K562 (cell line): ENCODE data around the gene ACTN4. TPM values are rescaled to one million over a fixed set of nuclear protein-coding genes. Genes with fewer than 3 reads are reported as not detected.

Experiments
- CHD4 ChIP-seq: fragments of 200-600 bp; sonication (generic); IDR thresholded peaks from 3 replicates; pipeline ENCODE4 v1.6.1; 2012; ENCODE audit warnings: low read depth, mild to moderate bottlenecking, mixed read lengths, low read length, inconsistent platforms; ENCODE audit not compliant: insufficient read depth, insufficient replicate concordance, poor library complexity, severe bottlenecking
- CREBBP ChIP-seq: IDR thresholded peaks from one replicate; pipeline ENCODE4 v1.6.1; 2012; ENCODE audit warnings: low read depth, mild to moderate bottlenecking, control low read depth, inconsistent platforms, low read length
- JUN ChIP-seq, 2 experiments: sonication (generic) in 1 of 2; formaldehyde crosslinking in 1 of 2; IDR thresholded peaks; 2 replicates each; pipeline versions ENCODE4 v1.6.1 to v1.8.0; 2012 to 2022; ENCODE audit warnings: borderline replicate concordance in 2 of 2, mild to moderate bottlenecking in 2 of 2, improper control_type of control experiment in 1 of 2, low read depth in 1 of 2, low read length in 1 of 2, missing genetic modification reagents in 1 of 2
- JUND ChIP-seq, 2 experiments: IDR thresholded peaks; 2 replicates in 1 of 2; 3 replicates in 1 of 2; pipeline ENCODE4 v1.6.1; 2011; ENCODE audit warnings: borderline replicate concordance in 2 of 2, low read depth in 2 of 2, low read length in 2 of 2, improper control_type of control experiment in 1 of 2, missing biosample characterization in 1 of 2, missing genetic modification characterization in 1 of 2, missing genetic modification reagents in 1 of 2
- KDM1A ChIP-seq, 2 experiments: fragments of 450-650 bp; IDR thresholded peaks; 2 replicates each; pipeline ENCODE4 v1.6.1; 2016; ENCODE audit warnings: mild to moderate bottlenecking in 2 of 2
- MAFG ChIP-seq: fragments of 450-650 bp; conservative IDR thresholded peaks from 2 replicates; pipeline ENCODE4 v1.6.1; 2016; ENCODE audit warnings: missing genetic modification characterization, missing compliant biosample characterization
- MCM7 ChIP-seq, 2 experiments: fragments of 450-650 bp; IDR thresholded peaks; 2 replicates each; pipeline ENCODE4 v1.6.1; 2016 to 2018
- MXI1 ChIP-seq: IDR thresholded peaks from 2 replicates; pipeline ENCODE4 v1.6.1; 2011; ENCODE audit warnings: low read depth, mild to moderate bottlenecking, improper control_type of control experiment, low read length
- NCOA4 ChIP-seq: fragments of 450-650 bp; IDR thresholded peaks from 2 replicates; pipeline ENCODE4 v1.6.1; 2018; ENCODE audit warnings: mild to moderate bottlenecking; ENCODE audit not compliant: partially characterized antibody
- PCBP1 ChIP-seq: fragments of 200-400 bp; formaldehyde crosslinking; IDR thresholded peaks from 2 replicates; pipeline ENCODE4 v1.6.1; 2018; ENCODE audit warnings: mild to moderate bottlenecking, low read depth, low read length; ENCODE audit not compliant: poor library complexity, severe bottlenecking
- PRMT5 ChIP-seq: sonication (generic); formaldehyde crosslinking; IDR thresholded peaks from 2 replicates; pipeline ENCODE4 v1.5.0; 2020; ENCODE audit warnings: missing genetic modification reagents
- RFX1 ChIP-seq: fragments of 450-650 bp; IDR thresholded peaks from 2 replicates; pipeline ENCODE4 v1.6.1; 2016; ENCODE audit warnings: mild to moderate bottlenecking, moderate library complexity
- SMARCA4 ChIP-seq: fragments of 450-650 bp; IDR thresholded peaks from 2 replicates; pipeline ENCODE4 v1.6.1; 2016
- TCF3 ChIP-seq: sonication (generic); formaldehyde crosslinking; IDR thresholded peaks from 2 replicates; pipeline ENCODE4 v1.4.0; 2020; ENCODE audit warnings: mild to moderate bottlenecking, missing genetic modification reagents
- TCFL5 ChIP-seq: fragments of 250-450 bp; sonication (Bioruptor Pico); conservative IDR thresholded peaks from 2 replicates; pipeline ENCODE4 v1.6.1; 2021; ENCODE audit warnings: mild to moderate bottlenecking, moderate library complexity, matching md5 sums
- TFAM ChIP-seq: fragments of 250-450 bp; sonication (Bioruptor Pico); conservative IDR thresholded peaks from 2 replicates; pipeline ENCODE4 v1.5.0; 2021; ENCODE audit warnings: mild to moderate bottlenecking, moderate library complexity
- XRCC3 ChIP-seq: fragments of 450-650 bp; IDR thresholded peaks from 2 replicates; pipeline ENCODE4 v1.6.1; 2017; ENCODE audit warnings: mild to moderate bottlenecking, moderate library complexity
- ZBTB8A ChIP-seq: fragments of 450-650 bp; IDR thresholded peaks from 2 replicates; pipeline ENCODE4 v1.6.1; 2018; ENCODE audit warnings: mild to moderate bottlenecking, moderate library complexity; ENCODE audit not compliant: partially characterized antibody
- ZNF41 ChIP-seq: fragments of 250-450 bp; sonication (Bioruptor Pico); conservative IDR thresholded peaks from 2 replicates; pipeline ENCODE4 v1.4.0; 2020; ENCODE audit warnings: mild to moderate bottlenecking
- polyA plus RNA-seq, 8 experiments: library from polyadenylated mRNA; depleted of rRNA in 4 of 8; stranded (reverse) in 5 of 8; unstranded in 3 of 8; fragments of >200 nt; fragmentation: Nextera tagmentation in 2 of 8; fragmentation: Illumina TruSeq in 1 of 8; extraction: Ambion mirVana in 2 of 8; extraction: Trizol in 1 of 8; gene quantifications; 2 replicates each; pipeline versions ENCODE4 v1.2.1 to v1.2.3, GENCODE V29; 2011 to 2014; ENCODE audit warnings: inconsistent platforms in 1 of 8, missing spikeins in 1 of 8
- total RNA-seq, 7 experiments: library from RNA; depleted of rRNA in 6 of 7; stranded (reverse); fragments of >200 nt in 6 of 7; fragmentation: Illumina TruSeq in 2 of 7; extraction: Trizol in 2 of 7; gene quantifications; 2 replicates each; pipeline versions ENCODE4 v1.2.1 to v1.2.3, GENCODE V29; 2011 to 2021; ENCODE audit warnings: low replicate concordance in 1 of 7
- TF ChIP-seq, protein P1 (sequence below): sonication (generic); formaldehyde crosslinking; IDR thresholded peaks from 2 replicates; pipeline ENCODE4 v1.8.0; 2022; ENCODE audit warnings: mild to moderate bottlenecking, missing genetic modification reagents, borderline replicate concordance
- TF ChIP-seq, protein P2 (sequence below), 2 experiments: IDR thresholded peaks; 2 replicates each; pipeline ENCODE4 v1.6.1; 2012; ENCODE audit warnings: improper control_type of control experiment in 2 of 2, low read depth in 2 of 2, low read length in 2 of 2, borderline replicate concordance in 1 of 2
- TF ChIP-seq, protein P3 (sequence below): fragments of 450-650 bp; IDR thresholded peaks from 2 replicates; pipeline ENCODE4 v1.6.1; 2017; ENCODE audit warnings: mild to moderate bottlenecking, moderate library complexity

The ACTN4 gene
- total and polyA plus RNA-seq, 9 of the 15 experiments (the other 6 are each of a cell fraction or from before 2014, with no cell fraction given): 3.1 to 385 (median 125) TPM

DNA sequence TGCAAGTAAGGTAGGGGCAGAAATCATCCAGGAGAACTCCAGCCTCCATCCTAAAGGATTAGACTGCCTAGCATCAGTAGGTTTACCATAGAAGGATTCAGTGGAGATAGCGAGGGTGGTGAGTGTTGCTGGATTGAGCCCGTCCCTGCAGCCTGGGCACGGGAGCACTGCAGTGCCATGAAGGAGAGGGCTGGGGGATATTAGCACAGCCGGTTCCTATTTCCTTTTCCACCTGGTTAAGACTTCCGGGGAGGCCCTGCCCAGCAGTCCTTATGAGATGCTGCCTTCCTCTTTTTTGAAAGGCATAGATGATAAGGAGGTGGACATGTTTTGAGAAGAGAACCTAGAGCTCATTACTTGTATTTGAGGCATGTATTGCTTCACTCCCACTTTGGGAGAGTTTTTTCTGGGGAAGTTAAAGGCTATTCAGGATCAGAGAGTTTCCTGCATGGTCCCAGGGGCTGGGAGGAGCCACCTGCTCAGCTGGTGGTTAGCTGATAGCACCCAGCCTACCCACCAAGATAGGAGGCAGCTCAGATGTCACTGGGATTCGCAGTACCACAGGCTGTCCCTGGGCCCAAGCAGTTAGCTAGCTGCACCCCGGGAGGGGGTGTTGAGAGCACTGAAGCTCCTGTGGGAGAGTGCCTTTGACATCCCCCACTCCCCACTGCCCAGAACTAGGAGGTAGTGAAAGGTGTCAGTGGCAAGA, 17.2 kb downstream of the ACTN4 start (continued):
- TF ChIP-seq, protein P1, sequence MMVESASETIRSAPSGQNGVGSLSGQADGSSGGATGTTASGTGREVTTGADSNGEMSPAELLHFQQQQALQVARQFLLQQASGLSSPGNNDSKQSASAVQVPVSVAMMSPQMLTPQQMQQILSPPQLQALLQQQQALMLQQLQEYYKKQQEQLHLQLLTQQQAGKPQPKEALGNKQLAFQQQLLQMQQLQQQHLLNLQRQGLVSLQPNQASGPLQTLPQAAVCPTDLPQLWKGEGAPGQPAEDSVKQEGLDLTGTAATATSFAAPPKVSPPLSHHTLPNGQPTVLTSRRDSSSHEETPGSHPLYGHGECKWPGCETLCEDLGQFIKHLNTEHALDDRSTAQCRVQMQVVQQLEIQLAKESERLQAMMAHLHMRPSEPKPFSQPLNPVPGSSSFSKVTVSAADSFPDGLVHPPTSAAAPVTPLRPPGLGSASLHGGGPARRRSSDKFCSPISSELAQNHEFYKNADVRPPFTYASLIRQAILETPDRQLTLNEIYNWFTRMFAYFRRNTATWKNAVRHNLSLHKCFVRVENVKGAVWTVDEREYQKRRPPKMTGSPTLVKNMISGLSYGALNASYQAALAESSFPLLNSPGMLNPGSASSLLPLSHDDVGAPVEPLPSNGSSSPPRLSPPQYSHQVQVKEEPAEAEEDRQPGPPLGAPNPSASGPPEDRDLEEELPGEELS: no peak
- TF ChIP-seq NCOA4 (no peak), JUND (IDR thresholded peaks at IDR 0.05; ENCODE audit: borderline replicate concordance, low read depth, low read length) (no peak), JUND (tag; IDR thresholded peaks at IDR 0.05; ENCODE audit: borderline replicate concordance, low read depth, low read length) (no peak; the same call in 2 of the 3 replicates), RFX1 (no peak), MCM7 (IDR thresholded peaks at IDR 0.05) (no peak), TFAM (CRISPR knock-in tag) (no peak), TCFL5 (CRISPR knock-in tag) (no peak), PCBP1 (no peak), TCF3 (CRISPR knock-in tag) (peak; percentile 73), SMARCA4 (peak; percentile 19; the same call in 1 of the 2 replicates), CHD4 (no peak), JUN (IDR thresholded peaks at IDR 0.05; ENCODE audit: borderline replicate concordance, low read depth, low read length) (no peak), JUN (CRISPR knock-in tag; IDR thresholded peaks at IDR 0.05; ENCODE audit: borderline replicate concordance) (no peak), MXI1 (no peak), KDM1A (IDR thresholded peaks at IDR 0.05) (no peak), ZBTB8A (no peak), MAFG (tag) (no peak), PRMT5 (CRISPR knock-in tag) (no peak), ZNF41 (no peak), CREBBP (no peak), XRCC3 (no peak)
- TF ChIP-seq, protein P2, sequence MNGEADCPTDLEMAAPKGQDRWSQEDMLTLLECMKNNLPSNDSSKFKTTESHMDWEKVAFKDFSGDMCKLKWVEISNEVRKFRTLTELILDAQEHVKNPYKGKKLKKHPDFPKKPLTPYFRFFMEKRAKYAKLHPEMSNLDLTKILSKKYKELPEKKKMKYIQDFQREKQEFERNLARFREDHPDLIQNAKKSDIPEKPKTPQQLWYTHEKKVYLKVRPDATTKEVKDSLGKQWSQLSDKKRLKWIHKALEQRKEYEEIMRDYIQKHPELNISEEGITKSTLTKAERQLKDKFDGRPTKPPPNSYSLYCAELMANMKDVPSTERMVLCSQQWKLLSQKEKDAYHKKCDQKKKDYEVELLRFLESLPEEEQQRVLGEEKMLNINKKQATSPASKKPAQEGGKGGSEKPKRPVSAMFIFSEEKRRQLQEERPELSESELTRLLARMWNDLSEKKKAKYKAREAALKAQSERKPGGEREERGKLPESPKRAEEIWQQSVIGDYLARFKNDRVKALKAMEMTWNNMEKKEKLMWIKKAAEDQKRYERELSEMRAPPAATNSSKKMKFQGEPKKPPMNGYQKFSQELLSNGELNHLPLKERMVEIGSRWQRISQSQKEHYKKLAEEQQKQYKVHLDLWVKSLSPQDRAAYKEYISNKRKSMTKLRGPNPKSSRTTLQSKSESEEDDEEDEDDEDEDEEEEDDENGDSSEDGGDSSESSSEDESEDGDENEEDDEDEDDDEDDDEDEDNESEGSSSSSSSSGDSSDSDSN (IDR thresholded peaks at IDR 0.05; ENCODE audit: borderline replicate concordance in 1 of 2, low read depth in 2 of 2, low read length in 2 of 2): 0 out of 4 replicates have a peak, but pooled peaks of 1 of the 2 experiments have one; percentile 47
- TF ChIP-seq, protein P3, sequence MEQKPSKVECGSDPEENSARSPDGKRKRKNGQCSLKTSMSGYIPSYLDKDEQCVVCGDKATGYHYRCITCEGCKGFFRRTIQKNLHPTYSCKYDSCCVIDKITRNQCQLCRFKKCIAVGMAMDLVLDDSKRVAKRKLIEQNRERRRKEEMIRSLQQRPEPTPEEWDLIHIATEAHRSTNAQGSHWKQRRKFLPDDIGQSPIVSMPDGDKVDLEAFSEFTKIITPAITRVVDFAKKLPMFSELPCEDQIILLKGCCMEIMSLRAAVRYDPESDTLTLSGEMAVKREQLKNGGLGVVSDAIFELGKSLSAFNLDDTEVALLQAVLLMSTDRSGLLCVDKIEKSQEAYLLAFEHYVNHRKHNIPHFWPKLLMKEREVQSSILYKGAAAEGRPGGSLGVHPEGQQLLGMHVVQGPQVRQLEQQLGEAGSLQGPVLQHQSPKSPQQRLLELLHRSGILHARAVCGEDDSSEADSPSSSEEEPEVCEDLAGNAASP: no peak
